WTC11 (cell line): ENCODE data around the gene GABBR1.

Experiments
- CTCF ChIP-seq: fragments of 200-600 bp; IDR thresholded peaks from 2 replicates; pipeline ENCODE4 v1.8.0; 2022; ENCODE audit warnings: antibody characterized with exemption
- E2F4 ChIP-seq: sonication (generic); formaldehyde crosslinking; IDR thresholded peaks from 2 replicates; pipeline ENCODE4 v1.8.1; 2022; ENCODE audit warnings: low read depth, mild to moderate bottlenecking, moderate library complexity, missing genetic modification reagents, borderline replicate concordance
- ERG ChIP-seq: fragments of 250-450 bp; sonication (Bioruptor Pico); IDR thresholded peaks from 2 replicates; pipeline ENCODE4 v1.8.0; 2021; ENCODE audit warnings: mild to moderate bottlenecking
- ETV6 ChIP-seq: sonication (generic); formaldehyde crosslinking; IDR thresholded peaks from 2 replicates; pipeline ENCODE4 v1.8.1; 2022; ENCODE audit warnings: mild to moderate bottlenecking, missing genetic modification reagents
- FOXK1 ChIP-seq: sonication (generic); formaldehyde crosslinking; IDR thresholded peaks from 2 replicates; pipeline ENCODE4 v1.8.0; 2022; ENCODE audit warnings: mild to moderate bottlenecking, moderate library complexity, missing genetic modification reagents
- FOXP4 ChIP-seq: sonication (generic); formaldehyde crosslinking; IDR thresholded peaks from 2 replicates; pipeline ENCODE4 v1.8.0; 2022; ENCODE audit warnings: mild to moderate bottlenecking, missing genetic modification reagents
- GABPB1 ChIP-seq: sonication (generic); formaldehyde crosslinking; IDR thresholded peaks from 2 replicates; pipeline ENCODE4 v1.8.1; 2023; ENCODE audit warnings: mild to moderate bottlenecking, missing genetic modification reagents
- HMGXB4 ChIP-seq: sonication (generic); formaldehyde crosslinking; IDR thresholded peaks from 2 replicates; pipeline ENCODE4 v1.8.1; 2023; ENCODE audit warnings: mild to moderate bottlenecking, moderate library complexity, missing genetic modification reagents
- MAX ChIP-seq: sonication (generic); formaldehyde crosslinking; IDR thresholded peaks from 2 replicates; pipeline ENCODE4 v1.8.0; 2022; ENCODE audit warnings: mild to moderate bottlenecking, missing genetic modification reagents
- PRDM15 ChIP-seq: sonication (generic); formaldehyde crosslinking; IDR thresholded peaks from 2 replicates; pipeline ENCODE4 v1.8.0; 2022; ENCODE audit warnings: missing genetic modification reagents
- SP1 ChIP-seq: sonication (generic); formaldehyde crosslinking; conservative IDR thresholded peaks from 2 replicates; pipeline ENCODE4 v1.8.1; 2022; ENCODE audit warnings: missing genetic modification reagents
- TCF7 ChIP-seq: sonication (generic); formaldehyde crosslinking; IDR thresholded peaks from 2 replicates; pipeline ENCODE4 v1.8.0; 2022; ENCODE audit warnings: mild to moderate bottlenecking, low read depth, missing genetic modification reagents, moderate library complexity
- TEAD1 ChIP-seq: sonication (generic); formaldehyde crosslinking; IDR thresholded peaks from 2 replicates; pipeline ENCODE4 v1.8.0; 2022; ENCODE audit warnings: mild to moderate bottlenecking, missing genetic modification reagents
- ZNF232 ChIP-seq: sonication (generic); formaldehyde crosslinking; IDR thresholded peaks from 2 replicates; pipeline ENCODE4 v1.8.0; 2022; ENCODE audit warnings: mild to moderate bottlenecking, missing genetic modification reagents

- TF ChIP-seq E2F4 (CRISPR knock-in tag), result no peak
- no peak for TF ChIP-seq HMGXB4 (CRISPR knock-in tag)
- no peak for TF ChIP-seq CTCF
- TF ChIP-seq FOXK1 (CRISPR knock-in tag), result no peak
- TF ChIP-seq ETV6 (CRISPR knock-in tag), result no peak
- no peak for TF ChIP-seq SP1 (CRISPR knock-in tag)
- no peak for TF ChIP-seq GABPB1 (CRISPR knock-in tag)
- no peak for TF ChIP-seq ZNF232 (CRISPR knock-in tag)
- no peak for TF ChIP-seq PRDM15
- no peak for TF ChIP-seq TEAD1 (CRISPR knock-in tag)
- TF ChIP-seq FOXP4 (CRISPR knock-in tag), result no peak
- TF ChIP-seq MAX (CRISPR knock-in tag), result no peak
- TF ChIP-seq TCF7 (CRISPR knock-in tag), result no peak
- no peak for TF ChIP-seq ERG (CRISPR knock-in tag)
These were observed 69.5 kb downstream of the GABBR1 start for GRCh38 chr6:29563435-29563965.
